ENCODE data around the gene OLFM2. TPM values are rescaled to one million over a fixed set of nuclear protein-coding genes. Genes with fewer than 3 reads are reported as not detected.

Gene OLFM2
- polyA plus RNA-seq, 1 donor from 2014 or later, result 68.6 TPM

- H4K20me1 ChIP-seq (ENCODE audit: insufficient read depth), result no peaks in the 10 kb centered on the region
- H3K9me3 ChIP-seq (ENCODE audit: low read length), result no peaks in the 10 kb centered on the region
- no peak overlapping the region for H3K4me3 ChIP-seq (ENCODE audit: low read length)
- TF ChIP-seq EP300 (conservative IDR thresholded peaks at IDR 0.05; ENCODE audit: poor library complexity, severe bottlenecking), result no peak
- no peak for TF ChIP-seq REST (IDR thresholded peaks at IDR 0.05; ENCODE audit: borderline replicate concordance)
- no peak for TF ChIP-seq SMC3 (conservative IDR thresholded peaks at IDR 0.05; ENCODE audit: poor library complexity)
- no peak for TF ChIP-seq RAD21 (conservative IDR thresholded peaks at IDR 0.05)
- TF ChIP-seq TAF1 (IDR thresholded peaks at IDR 0.05; ENCODE audit: low read depth), result no peak
- TF ChIP-seq MXI1 (conservative IDR thresholded peaks at IDR 0.05; ENCODE audit: poor library complexity, severe bottlenecking), result no peak
- TF ChIP-seq CTCF (IDR thresholded peaks at IDR 0.05; ENCODE audit: poor library complexity, severe bottlenecking), result no peak
- TF ChIP-seq POLR2AphosphoS5 (IDR thresholded peaks at IDR 0.05), result no peak
- no peak for TF ChIP-seq EZH2 (IDR thresholded peaks at IDR 0.05; ENCODE audit: borderline replicate concordance, insufficient read depth, low read length, poor library complexity, severe bottlenecking)
- no peak overlapping the region for H3K4me2 ChIP-seq (ENCODE audit: low read length)
- H3K79me2 ChIP-seq (replicated peaks; ENCODE audit: insufficient read depth, low read length), result no peaks in the 10 kb centered on the region
- no peak overlapping the region for H3K9ac ChIP-seq (ENCODE audit: low read length)
- no peak overlapping the region for H2AFZ ChIP-seq (ENCODE audit: low read depth, low read length)
- no peaks in the 10 kb centered on the region for H3F3A ChIP-seq (ENCODE audit: insufficient read depth, low read length, poor library complexity, severe bottlenecking)
- H3K27ac ChIP-seq (ENCODE audit: low read length), result no peak overlapping the region
- peaks cover 7% of the 10 kb centered on the region for H3K36me3 ChIP-seq (ENCODE audit: insufficient read depth, low read length)
- H3K27me3 ChIP-seq (ENCODE audit: insufficient read depth, low read depth, low read length), result no peaks in the 10 kb centered on the region
- no peaks in the 10 kb centered on the region for H3K9me2 ChIP-seq (ENCODE audit: insufficient read depth, low read length)
These were observed 79.1 kb downstream of the OLFM2 start for GRCh38 chr19:9857076-9857721.

GRCh38 chr19:9856609-9857008 lies 79.7 kb downstream of the OLFM2 start:
- TF ChIP-seq RAD21 (conservative IDR thresholded peaks at IDR 0.05) (no peak), SMC3 (conservative IDR thresholded peaks at IDR 0.05; ENCODE audit: poor library complexity) (no peak), REST (IDR thresholded peaks at IDR 0.05; ENCODE audit: borderline replicate concordance) (no peak), CTCF (IDR thresholded peaks at IDR 0.05; ENCODE audit: poor library complexity, severe bottlenecking) (no peak), TAF1 (IDR thresholded peaks at IDR 0.05; ENCODE audit: low read depth) (no peak), POLR2AphosphoS5 (IDR thresholded peaks at IDR 0.05) (no peak), EP300 (conservative IDR thresholded peaks at IDR 0.05; ENCODE audit: poor library complexity, severe bottlenecking) (no peak), EZH2 (IDR thresholded peaks at IDR 0.05; ENCODE audit: borderline replicate concordance, insufficient read depth, low read length, poor library complexity, severe bottlenecking) (no peak), MXI1 (conservative IDR thresholded peaks at IDR 0.05; ENCODE audit: poor library complexity, severe bottlenecking) (no peak)
- H3K79me2 ChIP-seq (replicated peaks; ENCODE audit: insufficient read depth, low read length), result no peaks in the 10 kb centered on the region
- H3K9ac ChIP-seq (ENCODE audit: low read length), result no peak overlapping the region
- H3K27me3 ChIP-seq (ENCODE audit: insufficient read depth, low read depth, low read length), result no peaks in the 10 kb centered on the region
- no peaks in the 10 kb centered on the region for H3K9me2 ChIP-seq (ENCODE audit: insufficient read depth, low read length)
- no peak overlapping the region for H3K27ac ChIP-seq (ENCODE audit: low read length)
- no peaks in the 10 kb centered on the region for H3F3A ChIP-seq (ENCODE audit: insufficient read depth, low read length, poor library complexity, severe bottlenecking)
- H2AFZ ChIP-seq (ENCODE audit: low read depth, low read length), result no peak overlapping the region
- peaks cover 7% of the 10 kb centered on the region for H3K36me3 ChIP-seq (ENCODE audit: insufficient read depth, low read length)
- no peak overlapping the region for H3K4me2 ChIP-seq (ENCODE audit: low read length)
- H4K20me1 ChIP-seq (ENCODE audit: insufficient read depth), result no peaks in the 10 kb centered on the region
- no peak overlapping the region for H3K4me3 ChIP-seq (ENCODE audit: low read length)
- no peaks in the 10 kb centered on the region for H3K9me3 ChIP-seq (ENCODE audit: low read length)
